Keratinocyte (primary cell): ENCODE data around the gene SLC52A1. TPM values are rescaled to one million over a fixed set of nuclear protein-coding genes. Genes with fewer than 3 reads are reported as not detected.

Experiments
- DNase-seq: peaks from one replicate; pipeline ENCODE4 v3.0.0-alpha.2; 2011; ENCODE audit warnings: low read depth, missing footprints, low spot score
- FAIRE-seq: peaks from 2 replicates; lab custom pipeline; 2011; peaks lifted over from hg19 to GRCh38; lab: Jason Lieb, UNC
- H2AFZ ChIP-seq: 2 replicates; pipeline ENCODE4 v1.6.0; 2012; ENCODE audit warnings: low read length, control low read depth, inconsistent platforms; ENCODE audit not compliant: control insufficient read depth
- H3K27ac ChIP-seq: 2 replicates; pipeline ENCODE4 v1.5.1; 2011; ENCODE audit warnings: low read length; ENCODE audit not compliant: control insufficient read depth, insufficient read depth
- H3K27me3 ChIP-seq: 3 replicates; pipeline ENCODE4 v1.6.0; 2011; ENCODE audit warnings: low read length; ENCODE audit not compliant: control insufficient read depth, insufficient read depth; ENCODE audit errors: extremely low read depth
- H3K36me3 ChIP-seq, 2 experiments: 2 replicates in 1 of 2; 3 replicates in 1 of 2; pipeline ENCODE4 v1.5.1; 2011; ENCODE audit warnings: low read length in 2 of 2, mild to moderate bottlenecking in 1 of 2; ENCODE audit not compliant: control insufficient read depth in 2 of 2, insufficient read depth in 2 of 2; ENCODE audit errors: extremely low read depth in 1 of 2
- H3K4me1 ChIP-seq: 3 replicates; pipeline ENCODE4 v1.5.1; 2011; ENCODE audit warnings: low read length; ENCODE audit not compliant: control insufficient read depth, insufficient read depth; ENCODE audit errors: extremely low read depth
- H3K4me2 ChIP-seq: 3 replicates; pipeline ENCODE4 v1.6.0; 2011; ENCODE audit warnings: low read depth, low read length; ENCODE audit not compliant: control insufficient read depth, insufficient read depth; ENCODE audit errors: extremely low read depth
- H3K4me3 ChIP-seq, 3 experiments: fragments of 200-600 bp in 1 of 3; sonication (generic) in 1 of 3; 2 replicates in 2 of 3; 3 replicates in 1 of 3; pipeline ENCODE4 v1.5.1; 2011 to 2016; ENCODE audit warnings: low read length in 3 of 3, mild to moderate bottlenecking in 3 of 3, control low read depth in 2 of 3, inconsistent platforms in 1 of 3, low read depth in 1 of 3, mixed read lengths in 1 of 3, mixed run types in 1 of 3, moderate library complexity in 1 of 3; ENCODE audit not compliant: control insufficient read depth in 2 of 3, insufficient read depth in 2 of 3; ENCODE audit errors: extremely low read depth in 1 of 3
- H3K79me2 ChIP-seq: 2 replicates; pipeline ENCODE4 v1.6.0; 2012; ENCODE audit warnings: low read length; ENCODE audit not compliant: control insufficient read depth, insufficient read depth
- H3K9ac ChIP-seq: 3 replicates; pipeline ENCODE4 v1.6.0; 2011; ENCODE audit warnings: low read length; ENCODE audit not compliant: control insufficient read depth, insufficient read depth; ENCODE audit errors: extremely low read depth
- H3K9me1 ChIP-seq: 3 replicates; pipeline ENCODE4 v1.6.0; 2011; ENCODE audit warnings: low read length; ENCODE audit not compliant: control insufficient read depth, insufficient read depth; ENCODE audit errors: extremely low read depth
- H3K9me3 ChIP-seq: 2 replicates; pipeline ENCODE4 v1.5.1; 2012; ENCODE audit warnings: low read depth, low read length; ENCODE audit not compliant: control insufficient read depth
- H4K20me1 ChIP-seq: 3 replicates; pipeline ENCODE4 v1.6.0; 2011; ENCODE audit warnings: low read length; ENCODE audit not compliant: control insufficient read depth, insufficient read depth; ENCODE audit errors: extremely low read depth
- CTCF ChIP-seq, 3 experiments: IDR thresholded peaks in 1 of 3; conservative IDR thresholded peaks in 1 of 3; optimal IDR thresholded peaks in 1 of 3; 2 replicates in 2 of 3; 3 replicates in 1 of 3; pipeline versions ENCODE3 to v1.5.1; 2011; ENCODE audit warnings: low read length in 3 of 3, mild to moderate bottlenecking in 3 of 3, moderate library complexity in 2 of 3, control low read depth in 1 of 3, inconsistent platforms in 1 of 3; ENCODE audit not compliant: insufficient read depth in 2 of 3; ENCODE audit errors: extremely low read depth in 1 of 3
- EZH2 ChIP-seq: IDR thresholded peaks from one replicate; pipeline ENCODE4 v1.6.1; 2012; ENCODE audit warnings: inconsistent platforms, mild to moderate bottlenecking, low read length, moderate library complexity
- dilution Hi-C: fragments of 300-500 bp; cut with MboI; formaldehyde crosslinking; loops from one replicate; pipeline ENCODE4 v1.7.0; 2020; ENCODE audit warnings: low sequenced_read_pairs; ENCODE audit not compliant: extremely low pct_ligation_motif_present
- polyA plus RNA-seq, 5 experiments: library from polyadenylated mRNA; depleted of rRNA in 3 of 5; stranded (reverse) in 3 of 5; stranded (forward) in 1 of 5; unstranded in 1 of 5; fragments of >200 nt; gene quantifications; 1 replicate in 1 of 5; 2 replicates in 3 of 5; 3 replicates in 1 of 5; pipeline versions ENCODE4 v1.2.1 to v1.2.3, GENCODE V29; 2011 to 2012; ENCODE audit warnings: missing spikeins in 2 of 5, low read depth in 1 of 5, low replicate concordance in 1 of 5

SLC52A1 gene
- polyA plus RNA-seq, 1 donor (not counting 4 experiments of a cell fraction or from before 2014, with no cell fraction given) = 0.21 TPM

- Histone ChIP-seq H4K20me1 (no peaks in the 10 kb centered on the region), H3K36me3 (no peaks in the 10 kb centered on the region), H2AFZ (no peak overlapping the region), H3K79me2 (no peaks in the 10 kb centered on the region), H3K4me2 (no peak overlapping the region), H3K9ac (no peak overlapping the region), H3K27ac (no peak overlapping the region), H3K9me1 (no peaks in the 10 kb centered on the region), H3K4me1 (no peaks in the 10 kb centered on the region), H3K27me3 (no peaks in the 10 kb centered on the region), H3K9me3 (no peaks in the 10 kb centered on the region), H3K4me3 (no peak overlapping the region)
- no peak for FAIRE-seq
- no peak for TF ChIP-seq CTCF (optimal IDR thresholded peaks at IDR 0.05 in 1 of 3, IDR thresholded peaks at IDR 0.05 in 1 of 3, conservative IDR thresholded peaks at IDR 0.05 in 1 of 3; ENCODE audit: extremely low read depth in 1 of 3, insufficient read depth in 2 of 3, low read length in 3 of 3)
- no peak for TF ChIP-seq EZH2
- DNase-seq = no peak
- dilution Hi-C loops = no loop called here
Measured at GRCh38 chr17:5044630-5045029, 9.4 kb upstream of the SLC52A1 start.

GRCh38 chr17:5043524-5043923, 8.3 kb upstream of the SLC52A1 start:
- FAIRE-seq (no peak), DNase-seq (no peak)
- Histone ChIP-seq H4K20me1 (no peaks in the 10 kb centered on the region), H3K36me3 (no peaks in the 10 kb centered on the region), H3K9me1 (no peaks in the 10 kb centered on the region), H3K9ac (no peak overlapping the region), H3K4me1 (no peaks in the 10 kb centered on the region), H2AFZ (no peak overlapping the region), H3K4me2 (no peak overlapping the region), H3K79me2 (no peaks in the 10 kb centered on the region), H3K9me3 (no peaks in the 10 kb centered on the region), H3K4me3 (no peak overlapping the region), H3K27ac (no peak overlapping the region), H3K27me3 (no peaks in the 10 kb centered on the region)
- TF ChIP-seq EZH2 (no peak), CTCF (optimal IDR thresholded peaks at IDR 0.05 in 1 of 3, IDR thresholded peaks at IDR 0.05 in 1 of 3, conservative IDR thresholded peaks at IDR 0.05 in 1 of 3; ENCODE audit: extremely low read depth in 1 of 3, insufficient read depth in 2 of 3, low read length in 3 of 3) (peak in 1 of 3 experiments; percentile 15)
- dilution Hi-C loops = no loop called here
